ENCODE results near the gene ADPRHL1. TPM values are rescaled to one million over a fixed set of nuclear protein-coding genes. Genes with fewer than 3 reads are reported as not detected.

The ADPRHL1 gene
- total and polyA plus RNA-seq, 10 donors = 0.52 to 4.3 (median 1.5) TPM

DNA sequence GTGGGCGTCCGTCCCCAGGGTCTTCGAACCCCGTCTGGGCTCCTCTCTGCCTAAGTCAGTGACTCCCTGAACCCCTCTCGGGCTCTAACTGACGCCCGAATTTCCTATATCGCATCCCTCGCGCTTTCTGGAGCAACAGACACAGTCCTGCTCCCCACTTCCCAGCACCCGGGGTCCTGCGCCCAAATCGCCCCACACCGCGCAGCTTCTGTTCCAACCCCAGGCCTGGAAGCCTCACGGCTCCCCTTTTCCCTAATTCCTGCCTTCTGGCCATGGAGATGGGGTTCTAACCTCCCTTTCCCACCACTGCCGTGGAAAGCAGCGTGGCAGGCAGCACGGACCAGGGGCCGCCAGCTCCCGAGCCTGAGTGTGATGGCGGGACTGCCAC lies 87.7 kb downstream of the ADPRHL1 start:
- 92 to 94% (median 93%) methylated on average over 22 of the region's 22 CpGs for WGBS, 5 donors
- intact Hi-C loops (cut with DNase I; ENCODE audit: low total_unique reads) = no loop called here
- Histone ChIP-seq H3K36me3 (no peaks in the 10 kb centered on the region), H3K9me3 (no peaks in the 10 kb centered on the region), H3K4me3 (no peak overlapping the region), H3K4me1 (peaks cover 0 to 36% (median 20%) of the 10 kb centered on the region in 6 donors), H3K27me3 (replicated peaks in 1 of 7) (peaks cover 0 to 59% (median 27%) of the 10 kb centered on the region in 7 donors), H3K27ac (no peak overlapping the region)
- DNase-seq = no peak
- TF ChIP-seq, protein P1, sequence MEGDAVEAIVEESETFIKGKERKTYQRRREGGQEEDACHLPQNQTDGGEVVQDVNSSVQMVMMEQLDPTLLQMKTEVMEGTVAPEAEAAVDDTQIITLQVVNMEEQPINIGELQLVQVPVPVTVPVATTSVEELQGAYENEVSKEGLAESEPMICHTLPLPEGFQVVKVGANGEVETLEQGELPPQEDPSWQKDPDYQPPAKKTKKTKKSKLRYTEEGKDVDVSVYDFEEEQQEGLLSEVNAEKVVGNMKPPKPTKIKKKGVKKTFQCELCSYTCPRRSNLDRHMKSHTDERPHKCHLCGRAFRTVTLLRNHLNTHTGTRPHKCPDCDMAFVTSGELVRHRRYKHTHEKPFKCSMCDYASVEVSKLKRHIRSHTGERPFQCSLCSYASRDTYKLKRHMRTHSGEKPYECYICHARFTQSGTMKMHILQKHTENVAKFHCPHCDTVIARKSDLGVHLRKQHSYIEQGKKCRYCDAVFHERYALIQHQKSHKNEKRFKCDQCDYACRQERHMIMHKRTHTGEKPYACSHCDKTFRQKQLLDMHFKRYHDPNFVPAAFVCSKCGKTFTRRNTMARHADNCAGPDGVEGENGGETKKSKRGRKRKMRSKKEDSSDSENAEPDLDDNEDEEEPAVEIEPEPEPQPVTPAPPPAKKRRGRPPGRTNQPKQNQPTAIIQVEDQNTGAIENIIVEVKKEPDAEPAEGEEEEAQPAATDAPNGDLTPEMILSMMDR (IDR thresholded peaks at IDR 0.05 in 8 of 11, conservative IDR thresholded peaks at IDR 0.05 in 3 of 11) = no peak
- no peak for TF ChIP-seq POLR2AphosphoS5 (IDR thresholded peaks at IDR 0.05)
- TF ChIP-seq POLR2A (IDR thresholded peaks at IDR 0.05) = no peak

DNA sequence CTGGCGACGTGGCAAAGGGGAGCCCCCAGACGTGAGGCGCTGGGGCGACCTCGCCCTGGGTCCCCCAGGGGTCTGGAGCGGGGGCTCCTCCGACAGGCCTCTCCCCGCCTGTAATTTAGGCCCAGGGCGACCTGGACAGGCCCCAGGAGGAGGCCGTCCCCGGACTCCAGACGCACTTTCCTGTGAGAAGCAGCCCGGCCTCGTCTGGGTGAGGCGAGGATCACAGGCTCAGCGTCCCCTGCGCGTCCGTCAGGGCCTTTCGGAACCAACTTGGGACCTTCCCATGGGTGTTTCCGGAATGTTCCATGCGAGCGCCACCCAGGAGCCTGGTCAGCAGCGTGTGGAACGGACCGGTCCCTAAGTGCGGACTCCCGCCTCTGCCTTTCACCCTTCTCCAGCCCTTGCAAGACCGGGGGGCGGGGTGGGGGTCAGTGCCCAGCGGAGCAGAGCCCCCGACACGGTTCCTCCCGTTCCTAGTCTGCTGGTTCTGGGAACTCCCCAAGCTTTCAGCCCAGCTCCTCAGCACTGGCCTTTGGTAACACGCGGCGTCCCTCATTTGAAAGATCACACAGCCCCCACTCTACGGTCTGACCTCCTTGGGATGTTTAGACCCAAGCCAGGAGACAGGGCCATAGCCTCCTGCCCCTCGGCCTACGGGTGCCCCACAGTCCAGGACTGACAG lies 88.2 kb downstream of the ADPRHL1 start:
- no peak for DNase-seq
- Histone ChIP-seq H3K27ac (peak overlapping the region in 7 of 8 donors; percentile 29 to 68 (median 59)), H3K36me3 (no peaks in the 10 kb centered on the region), H3K27me3 (replicated peaks in 1 of 7) (peaks cover 0 to 64% (median 27%) of the 10 kb centered on the region in 7 donors), H3K9me3 (no peaks in the 10 kb centered on the region), H3K4me3 (peak overlapping the region in 5 of 8 donors; percentile 24 to 76 (median 36)), H3K4me1 (peaks cover 0 to 36% (median 20%) of the 10 kb centered on the region in 6 donors)
- TF ChIP-seq POLR2A (IDR thresholded peaks at IDR 0.05) (no peak), POLR2AphosphoS5 (IDR thresholded peaks at IDR 0.05) (no peak)
- TF ChIP-seq, protein P1 (IDR thresholded peaks at IDR 0.05 in 8 of 11, conservative IDR thresholded peaks at IDR 0.05 in 3 of 11) = no peak
- intact Hi-C loops (cut with DNase I; ENCODE audit: low total_unique reads) = no loop called here
- WGBS, 5 donors = 79 to 87% (median 84%) methylated on average over 20 to 41 of the region's 41 CpGs

DNA sequence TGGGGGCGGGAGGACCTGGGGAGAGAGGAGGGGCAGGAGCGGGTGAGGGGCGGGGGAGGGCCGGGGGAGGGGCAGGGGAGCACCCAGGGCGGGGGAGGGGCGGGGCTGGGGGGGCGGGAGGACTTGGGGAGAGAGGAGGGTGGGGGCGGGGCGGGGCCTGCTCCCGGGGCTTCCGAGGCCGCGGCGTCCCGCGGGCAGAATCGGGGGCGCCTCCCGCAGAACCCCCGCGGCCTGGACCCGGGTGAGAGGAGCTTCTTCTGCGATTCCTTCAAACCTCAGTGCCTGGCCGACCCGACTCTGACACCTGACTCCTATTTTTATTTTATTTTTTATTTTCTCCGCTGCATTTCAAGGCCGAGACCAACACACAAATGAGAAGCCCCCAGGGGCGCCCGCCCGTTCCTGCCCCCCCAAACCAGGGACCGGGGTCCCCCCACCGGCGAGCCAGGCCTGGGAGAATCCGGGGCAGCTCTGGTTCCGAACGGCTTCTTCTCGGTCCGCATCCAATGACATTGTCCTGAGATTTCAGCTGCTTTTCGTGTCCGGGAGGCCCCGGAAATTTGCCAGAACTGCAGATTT lies 88.9 kb downstream of the ADPRHL1 start:
- H3K27me3 ChIP-seq (replicated peaks in 1 of 7) = peaks cover 0 to 71% (median 27%) of the 10 kb centered on the region in 7 donors
- intact Hi-C loops (cut with DNase I; ENCODE audit: low total_unique reads) = no loop called here
- H3K4me3 ChIP-seq = peak overlapping the region in 6 of 8 donors; percentile 24 to 76 (median 34)
- WGBS, 5 donors = 17 to 29% (median 20%) methylated on average over 21 to 32 of the region's 41 CpGs
- H3K9me3 ChIP-seq = no peaks in the 10 kb centered on the region
- no peak for TF ChIP-seq POLR2A (IDR thresholded peaks at IDR 0.05)
- TF ChIP-seq POLR2AphosphoS5 (IDR thresholded peaks at IDR 0.05) = peak in 1 of 3 donors; percentile 45
- H3K36me3 ChIP-seq = no peaks in the 10 kb centered on the region
- peak overlapping the region in 7 of 8 donors; percentile 29 to 68 (median 59) for H3K27ac ChIP-seq
- DNase-seq = no peak
- H3K4me1 ChIP-seq = peaks cover 0 to 36% (median 20%) of the 10 kb centered on the region in 6 donors

DNA sequence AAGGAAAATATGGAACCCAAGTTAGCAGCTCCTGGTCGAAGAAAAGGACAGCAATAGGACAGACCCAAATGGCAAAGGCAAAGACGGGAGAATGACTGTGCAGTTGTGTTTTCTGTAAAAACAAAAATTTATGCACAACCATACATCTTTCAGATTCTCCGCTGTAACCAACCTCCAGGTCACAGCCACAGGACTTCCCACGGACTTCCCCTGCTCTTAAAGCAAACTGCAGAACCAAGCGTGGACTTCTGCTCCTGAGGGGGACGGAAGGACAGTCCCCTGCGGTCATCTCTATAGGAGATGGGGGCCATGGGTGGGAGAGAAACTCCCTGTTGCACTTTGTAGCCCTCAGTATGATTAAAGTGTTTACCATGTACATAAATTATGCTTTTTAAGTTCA lies 91.9 kb downstream of the ADPRHL1 start:
- H3K4me3 ChIP-seq = no peak overlapping the region
- H3K36me3 ChIP-seq = no peaks in the 10 kb centered on the region
- WGBS, 5 donors = 8 to 24% (median 15%) methylated on average over 7 of the region's 7 CpGs
- no peaks in the 10 kb centered on the region for H3K9me3 ChIP-seq
- H3K27me3 ChIP-seq (replicated peaks in 1 of 7) = peaks cover 0 to 70% (median 27%) of the 10 kb centered on the region in 7 donors
- no peak for DNase-seq
- peaks cover 0 to 36% (median 20%) of the 10 kb centered on the region in 6 donors for H3K4me1 ChIP-seq
- intact Hi-C loops (cut with DNase I; ENCODE audit: low total_unique reads) = no loop called here
- H3K27ac ChIP-seq = no peak overlapping the region
- TF ChIP-seq, protein P1 (IDR thresholded peaks at IDR 0.05 in 8 of 11, conservative IDR thresholded peaks at IDR 0.05 in 3 of 11) = no peak
- no peak for TF ChIP-seq POLR2AphosphoS5 (IDR thresholded peaks at IDR 0.05)
- no peak for TF ChIP-seq POLR2A (IDR thresholded peaks at IDR 0.05)

All from spleen (tissue), 11 donors.